ENCODE results near the gene LY86.

Gene LY86

DNA sequence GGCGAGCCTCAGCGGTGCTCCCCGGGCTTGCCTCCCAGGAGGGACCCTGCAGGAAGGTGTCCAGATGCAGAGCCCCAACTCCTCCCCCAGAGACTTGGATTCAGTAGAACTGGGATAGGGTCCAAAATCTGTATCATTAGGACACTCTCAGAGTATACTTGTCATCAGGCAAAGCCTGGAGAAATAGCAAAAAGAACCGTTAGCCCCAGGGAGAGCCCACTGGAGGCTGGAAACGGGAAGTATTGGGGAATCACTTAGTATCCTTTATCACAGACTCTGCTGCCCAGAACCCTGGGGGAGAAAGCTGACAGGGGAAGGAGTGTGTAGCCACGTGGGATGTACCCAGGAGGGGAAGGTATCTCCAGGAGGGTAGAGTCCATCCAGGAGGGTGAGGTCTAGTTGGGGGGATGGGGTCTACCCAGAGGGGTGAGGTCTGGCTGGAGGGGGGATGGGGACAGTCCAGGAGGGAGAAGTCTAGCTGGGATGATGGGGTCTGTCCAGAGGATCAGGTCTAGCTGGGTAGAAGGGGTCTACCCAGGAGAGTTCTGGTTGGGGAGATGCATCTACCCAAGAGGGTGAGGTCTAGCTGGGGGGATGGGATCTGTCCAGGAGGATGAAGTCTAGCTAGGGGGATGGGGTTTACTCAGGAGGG, 107.2 kb downstream of the LY86 start:
- no peak overlapping the region for H3K4me3 Mint-ChIP-seq
- H3K4me1 Mint-ChIP-seq (ENCODE audit: low read depth), result no peaks in the 10 kb centered on the region
- no peak for DNase-seq
- no peak overlapping the region for H3K27ac Mint-ChIP-seq
- H3K36me3 Mint-ChIP-seq (ENCODE audit: low read depth), result no peaks in the 10 kb centered on the region
- H3K27me3 Mint-ChIP-seq, result peaks cover 5% of the 10 kb centered on the region
- H3K9me3 Mint-ChIP-seq, result no peaks in the 10 kb centered on the region

DNA sequence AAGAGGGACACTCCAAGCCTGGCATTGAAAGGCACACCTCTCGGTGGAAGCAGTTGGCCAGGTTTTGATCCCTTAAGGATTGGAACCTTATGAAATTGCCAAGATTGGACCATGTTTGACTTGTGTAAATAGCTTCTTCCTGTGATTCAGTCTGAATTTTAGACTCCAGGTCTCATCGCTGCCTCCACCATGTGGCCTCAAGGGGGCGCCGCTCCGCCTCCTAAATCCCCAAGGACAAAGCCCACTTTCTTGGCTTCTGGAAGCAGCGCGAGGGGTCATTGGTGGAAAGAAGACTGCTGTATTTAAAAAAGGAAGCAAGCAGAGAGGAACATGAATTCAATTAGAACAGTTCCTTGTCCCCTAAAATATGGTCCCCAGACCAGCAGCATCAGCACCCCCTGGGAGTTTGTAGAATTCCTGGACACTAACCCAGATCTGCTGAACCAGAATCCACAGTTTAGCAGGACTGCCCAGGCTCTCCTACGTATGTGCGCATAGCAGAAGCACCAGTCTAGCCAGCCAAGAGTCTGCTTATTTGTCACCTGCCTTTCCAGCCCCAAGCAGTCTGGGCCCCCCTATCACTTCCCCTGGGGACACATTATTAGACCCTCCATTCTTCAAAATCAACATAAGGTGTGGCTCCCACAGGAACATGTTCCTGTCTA, 108.5 kb downstream of the LY86 start:
- no peak overlapping the region for H3K27ac Mint-ChIP-seq
- no peaks in the 10 kb centered on the region for H3K36me3 Mint-ChIP-seq (ENCODE audit: low read depth)
- no peak for DNase-seq
- H3K4me1 Mint-ChIP-seq (ENCODE audit: low read depth), result peaks cover 1% of the 10 kb centered on the region
- H3K9me3 Mint-ChIP-seq, result no peaks in the 10 kb centered on the region
- H3K27me3 Mint-ChIP-seq, result peaks cover 7% of the 10 kb centered on the region
- H3K4me3 Mint-ChIP-seq, result no peak overlapping the region

DNA sequence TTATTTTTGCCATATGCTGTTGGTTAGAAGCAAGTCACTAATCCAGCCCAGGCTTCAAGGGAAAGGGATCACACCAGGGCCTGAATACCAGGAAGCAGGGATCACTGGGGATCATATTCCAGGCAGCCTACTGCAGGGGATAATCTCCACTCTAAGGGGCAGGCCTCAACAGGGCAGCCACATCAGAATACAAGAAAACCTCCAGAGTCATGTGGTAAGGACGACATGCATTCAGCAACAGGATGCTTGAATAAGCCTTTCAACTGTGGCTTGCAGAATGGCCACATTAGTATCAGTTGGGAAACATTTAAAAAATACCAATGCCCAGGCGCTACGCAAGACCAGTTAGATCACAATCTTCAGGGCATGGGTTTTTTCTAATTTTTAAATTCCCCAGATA, 109.1 kb downstream of the LY86 start:
- Mint-ChIP-seq H3K36me3 (ENCODE audit: low read depth) (no peaks in the 10 kb centered on the region), H3K4me1 (ENCODE audit: low read depth) (peaks cover 2% of the 10 kb centered on the region), H3K27me3 (peaks cover 8% of the 10 kb centered on the region), H3K9me3 (no peaks in the 10 kb centered on the region), H3K27ac (no peak overlapping the region), H3K4me3 (no peak overlapping the region)
- no peak for DNase-seq

DNA sequence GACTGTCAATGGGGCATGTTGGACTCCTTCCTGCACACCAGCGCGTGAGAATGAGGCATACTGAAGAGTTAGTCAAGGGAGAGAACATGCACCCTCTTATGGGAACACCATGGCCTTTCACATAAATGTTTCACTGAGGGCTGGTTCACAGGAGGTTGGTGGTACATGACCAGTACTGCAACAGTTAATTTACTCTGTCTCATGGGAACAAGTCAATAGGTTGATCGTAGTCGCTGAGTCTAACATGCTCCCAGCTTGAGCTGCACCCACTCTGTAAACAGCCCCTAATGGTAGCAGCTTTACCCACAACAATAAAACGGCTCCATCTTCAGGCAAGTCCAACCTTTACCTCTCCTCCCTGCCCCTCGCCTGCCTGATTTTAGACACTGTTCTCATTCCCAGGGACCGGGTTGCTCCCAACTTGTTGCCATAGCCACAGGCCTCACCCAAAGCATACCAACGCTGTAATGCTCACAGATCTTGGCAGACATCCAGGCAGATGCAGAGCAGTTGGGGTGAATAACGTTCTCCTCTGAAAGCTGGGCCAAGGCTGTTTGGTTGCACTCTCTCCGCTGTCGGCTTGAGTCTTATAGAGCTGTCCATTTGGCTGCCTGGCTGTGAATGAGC, 111.3 kb downstream of the LY86 start:
- Mint-ChIP-seq H3K27ac (no peak overlapping the region), H3K4me3 (no peak overlapping the region), H3K4me1 (ENCODE audit: low read depth) (peaks cover 5% of the 10 kb centered on the region), H3K27me3 (peaks cover 8% of the 10 kb centered on the region), H3K9me3 (no peaks in the 10 kb centered on the region), H3K36me3 (ENCODE audit: low read depth) (no peaks in the 10 kb centered on the region)
- DNase-seq, result no peak

DNA sequence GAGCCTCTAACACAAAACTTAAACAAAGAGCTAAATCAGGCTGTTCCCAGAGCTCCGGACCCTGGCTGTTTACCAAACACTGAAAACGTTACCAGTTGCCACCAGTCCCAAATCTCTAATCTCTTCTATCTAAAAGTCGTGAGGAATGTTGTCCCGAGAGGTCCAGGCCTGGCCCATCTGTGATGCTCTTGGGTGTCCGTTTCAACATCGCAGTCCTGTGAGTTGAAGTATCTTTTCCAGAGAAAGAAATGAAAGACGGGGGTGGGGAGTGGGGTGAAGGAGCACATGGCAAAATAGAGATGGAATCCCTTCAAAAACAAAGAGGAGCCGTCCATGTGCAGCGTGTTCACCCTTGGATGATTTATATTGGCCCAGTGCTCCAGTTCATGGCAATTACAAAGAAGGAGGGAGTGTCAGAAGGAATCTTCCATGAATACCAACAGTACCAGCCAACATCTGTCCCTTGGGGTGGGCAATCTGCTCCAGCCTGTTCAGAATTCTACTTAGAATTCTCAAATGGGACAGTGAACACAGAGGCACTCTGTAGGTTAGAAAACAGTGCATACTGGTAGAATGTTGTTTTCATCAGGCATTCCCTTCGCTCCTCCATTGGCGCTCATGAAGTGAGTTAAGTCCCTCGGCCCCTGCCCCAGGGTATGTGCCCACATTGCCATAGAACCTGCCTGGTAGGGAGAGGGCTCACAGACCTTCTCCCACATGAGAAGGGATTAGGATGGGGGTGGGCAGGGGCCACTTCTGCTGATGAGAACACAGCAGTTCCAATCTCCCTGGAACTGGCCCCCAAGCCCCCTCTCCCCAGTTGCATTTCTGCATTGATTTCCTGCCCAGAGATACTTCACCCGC, 112.1 kb downstream of the LY86 start:
- H3K27me3 Mint-ChIP-seq, result peaks cover 8% of the 10 kb centered on the region
- H3K4me3 Mint-ChIP-seq, result no peak overlapping the region
- DNase-seq, result no peak
- no peaks in the 10 kb centered on the region for H3K9me3 Mint-ChIP-seq
- no peak overlapping the region for H3K27ac Mint-ChIP-seq
- peaks cover 5% of the 10 kb centered on the region for H3K4me1 Mint-ChIP-seq (ENCODE audit: low read depth)
- H3K36me3 Mint-ChIP-seq (ENCODE audit: low read depth), result no peaks in the 10 kb centered on the region

DNA sequence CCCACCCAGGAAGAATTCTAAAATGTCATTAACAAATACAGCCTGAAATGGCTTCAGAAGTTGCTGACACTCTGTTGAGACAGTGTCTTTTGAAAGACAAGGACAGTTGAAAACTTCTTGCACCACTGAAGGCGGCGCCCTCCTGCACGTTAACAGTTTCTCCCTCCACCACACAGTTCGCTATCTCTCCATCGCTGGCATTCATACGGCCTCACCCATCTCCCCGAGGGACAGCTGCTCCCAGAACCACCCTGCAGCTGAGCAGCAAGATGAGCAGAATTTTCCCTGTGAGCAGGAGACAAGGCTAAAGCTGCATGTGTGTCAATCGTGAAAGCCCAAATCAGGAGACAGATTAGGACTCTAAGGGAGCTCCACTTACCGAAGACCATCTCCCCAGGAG, 113.3 kb downstream of the LY86 start:
- Mint-ChIP-seq H3K27me3 (peaks cover 8% of the 10 kb centered on the region), H3K9me3 (no peaks in the 10 kb centered on the region), H3K36me3 (ENCODE audit: low read depth) (no peaks in the 10 kb centered on the region), H3K4me1 (ENCODE audit: low read depth) (peaks cover 5% of the 10 kb centered on the region), H3K4me3 (no peak overlapping the region), H3K27ac (no peak overlapping the region)
- DNase-seq, result no peak

DNA sequence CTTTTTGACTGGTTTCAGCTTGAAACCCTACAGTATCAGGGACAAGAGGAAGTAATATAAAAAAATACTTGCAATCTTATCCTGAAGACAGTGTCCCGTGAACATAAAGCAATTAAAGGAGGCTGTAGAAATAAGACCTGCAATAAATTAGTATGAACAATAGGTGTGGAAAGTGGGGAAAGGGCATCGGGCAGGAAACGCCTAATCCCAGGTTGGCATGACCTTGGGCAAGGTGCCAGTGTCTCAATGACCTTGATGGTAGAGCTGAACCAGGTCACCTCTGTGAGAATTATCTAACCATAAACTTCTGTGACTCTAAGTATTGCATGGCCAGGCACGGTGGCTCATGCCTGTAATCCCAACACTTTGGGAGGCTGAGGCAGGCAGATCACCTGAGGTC, 115.2 kb downstream of the LY86 start:
- Mint-ChIP-seq H3K27me3 (peaks cover 8% of the 10 kb centered on the region), H3K9me3 (no peaks in the 10 kb centered on the region), H3K36me3 (ENCODE audit: low read depth) (no peaks in the 10 kb centered on the region), H3K27ac (no peak overlapping the region), H3K4me1 (ENCODE audit: low read depth) (peaks cover 5% of the 10 kb centered on the region), H3K4me3 (no peak overlapping the region)
- DNase-seq, result no peak
